Measurements from ENCODE around the gene ECSIT. TPM values are rescaled to one million over a fixed set of nuclear protein-coding genes. Genes with fewer than 3 reads are reported as not detected.

ECSIT gene
- total RNA-seq, 1 experiment from 2014 or later = 64.7 TPM

DNA sequence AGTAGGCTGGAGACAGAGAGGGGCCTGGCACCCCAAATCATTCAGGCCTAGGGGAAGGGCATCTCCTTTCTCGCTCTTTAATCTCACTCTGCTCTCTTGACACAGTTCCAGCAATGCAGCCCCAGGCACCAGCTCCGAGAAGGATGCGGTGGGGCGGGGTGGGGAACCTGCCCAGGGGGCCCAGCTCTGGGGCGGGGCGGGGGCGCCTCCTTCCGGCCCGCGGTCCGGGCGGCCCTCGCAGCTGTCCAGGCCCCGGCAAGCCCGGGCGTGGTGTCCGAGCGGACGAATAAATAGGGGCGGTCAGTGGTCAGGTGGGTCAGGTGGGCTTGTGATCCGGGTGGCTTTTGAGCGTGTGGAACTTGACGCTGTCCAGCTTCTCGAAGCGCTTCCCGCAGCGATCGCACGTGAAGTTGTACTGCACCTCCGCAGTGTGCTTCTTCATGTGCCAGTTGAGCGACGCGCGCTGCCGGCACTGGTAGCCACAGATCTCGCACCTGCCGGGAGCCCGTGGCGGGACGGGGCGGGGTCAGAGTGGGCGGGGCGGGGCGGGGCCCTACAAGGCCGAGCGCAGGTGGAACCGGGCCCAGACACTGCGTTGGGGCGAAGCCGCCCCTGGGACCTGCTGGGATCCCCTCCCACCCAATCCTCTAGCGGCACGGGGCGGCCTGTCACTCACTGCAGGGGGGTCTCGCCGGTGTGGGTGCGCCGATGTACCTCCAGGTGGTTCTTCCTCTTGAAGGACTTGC is 45.4 kb downstream of the ECSIT start:
- no peaks in the 10 kb centered on the region for H3K36me3 ChIP-seq (ENCODE audit: insufficient read depth, low read length, poor library complexity, severe bottlenecking)
- no peaks in the 10 kb centered on the region for H3K9me3 ChIP-seq (ENCODE audit: low read depth, low read length, poor library complexity, severe bottlenecking)
- H3K4me1 ChIP-seq (ENCODE audit: insufficient read depth, low read length, poor library complexity, severe bottlenecking) = peaks cover 21% of the 10 kb centered on the region
- no peak overlapping the region for H3K27ac ChIP-seq (ENCODE audit: low read depth, low read length, poor library complexity, severe bottlenecking)
- TF ChIP-seq EZH2 (IDR thresholded peaks at IDR 0.05; ENCODE audit: borderline replicate concordance, low read depth, low read length, poor library complexity, severe bottlenecking) = no peak
- TF ChIP-seq, protein P1, sequence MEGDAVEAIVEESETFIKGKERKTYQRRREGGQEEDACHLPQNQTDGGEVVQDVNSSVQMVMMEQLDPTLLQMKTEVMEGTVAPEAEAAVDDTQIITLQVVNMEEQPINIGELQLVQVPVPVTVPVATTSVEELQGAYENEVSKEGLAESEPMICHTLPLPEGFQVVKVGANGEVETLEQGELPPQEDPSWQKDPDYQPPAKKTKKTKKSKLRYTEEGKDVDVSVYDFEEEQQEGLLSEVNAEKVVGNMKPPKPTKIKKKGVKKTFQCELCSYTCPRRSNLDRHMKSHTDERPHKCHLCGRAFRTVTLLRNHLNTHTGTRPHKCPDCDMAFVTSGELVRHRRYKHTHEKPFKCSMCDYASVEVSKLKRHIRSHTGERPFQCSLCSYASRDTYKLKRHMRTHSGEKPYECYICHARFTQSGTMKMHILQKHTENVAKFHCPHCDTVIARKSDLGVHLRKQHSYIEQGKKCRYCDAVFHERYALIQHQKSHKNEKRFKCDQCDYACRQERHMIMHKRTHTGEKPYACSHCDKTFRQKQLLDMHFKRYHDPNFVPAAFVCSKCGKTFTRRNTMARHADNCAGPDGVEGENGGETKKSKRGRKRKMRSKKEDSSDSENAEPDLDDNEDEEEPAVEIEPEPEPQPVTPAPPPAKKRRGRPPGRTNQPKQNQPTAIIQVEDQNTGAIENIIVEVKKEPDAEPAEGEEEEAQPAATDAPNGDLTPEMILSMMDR (conservative IDR thresholded peaks at IDR 0.05; ENCODE audit: low read depth, low read length) = no peak
- intact Hi-C loops (cut with micrococcal nuclease; ENCODE audit: unreplicated experiment) = loop anchor here (2.0 kb wide), 2 partner anchors 189 to 345 kb away; no protein-coding TSS in a partner anchor
- ChIA-PET POLR2A (ENCODE audit: low non-redundant PET) (no interaction called here), CTCF (interaction anchor here (0.6 to 1.6 kb wide), 4 partner anchors 32 to 390 kb away, joined by 3 to 8 read pairs (median 5); no protein-coding TSS in a partner anchor)
- no peak overlapping the region for H3K4me3 ChIP-seq (ENCODE audit: low read depth, low read length, poor library complexity, severe bottlenecking)
- H3K27me3 ChIP-seq (replicated peaks; ENCODE audit: insufficient read depth, low read depth, low read length, poor library complexity) = peaks cover 21% of the 10 kb centered on the region
- no peak for DNase-seq (ENCODE audit: low spot score)
- no TSS peak for BruUV-seq (replicated peaks)

DNA sequence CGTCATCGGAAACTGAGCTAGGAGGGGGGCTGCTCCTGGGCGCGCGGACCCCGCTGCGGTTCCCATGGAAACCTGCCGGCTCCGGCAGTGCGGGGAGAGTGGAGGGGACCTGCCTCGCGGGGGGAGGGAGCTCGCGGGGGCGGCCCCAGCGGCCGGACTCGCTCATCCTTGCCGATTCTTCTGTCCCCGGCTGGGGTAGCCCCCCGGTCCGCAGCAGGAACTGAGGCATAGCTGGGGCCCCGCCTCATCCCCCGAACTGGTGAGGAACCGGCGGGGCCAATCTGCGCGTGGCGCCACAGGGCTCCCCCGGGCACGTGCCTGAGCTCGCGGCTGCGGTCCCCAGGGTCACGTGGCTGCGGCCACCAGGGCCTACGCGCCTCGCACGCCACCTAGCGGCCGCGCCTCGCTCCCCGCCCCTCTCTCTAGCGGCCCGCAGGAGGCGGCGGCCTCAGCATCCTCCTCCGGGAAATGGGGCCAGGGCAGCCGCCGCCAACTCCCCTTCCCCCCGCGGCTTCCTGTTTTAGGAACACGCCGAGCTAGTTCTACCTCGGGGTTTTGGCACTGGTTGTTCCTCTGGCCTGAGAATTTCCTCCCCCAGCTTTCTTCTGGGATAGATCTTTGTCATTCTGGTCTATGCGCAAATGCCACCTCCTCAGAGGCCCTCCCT is 46.4 kb downstream of the ECSIT start:
- H3K9me3 ChIP-seq (ENCODE audit: low read depth, low read length, poor library complexity, severe bottlenecking) = no peaks in the 10 kb centered on the region
- ChIA-PET CTCF (interaction anchor here (0.6 to 1.6 kb wide), 11 partner anchors 31 to 541 kb away, joined by 3 to 10 read pairs (median 4); no protein-coding TSS in a partner anchor), POLR2A (ENCODE audit: low non-redundant PET) (no interaction called here)
- intact Hi-C loops (cut with micrococcal nuclease; ENCODE audit: unreplicated experiment) = loop anchor here (1.0 to 2.0 kb wide), 3 partner anchors 104 to 344 kb away; no protein-coding TSS in a partner anchor
- H3K4me1 ChIP-seq (ENCODE audit: insufficient read depth, low read length, poor library complexity, severe bottlenecking) = peaks cover 21% of the 10 kb centered on the region
- BruUV-seq (replicated peaks) = no TSS peak
- no peaks in the 10 kb centered on the region for H3K36me3 ChIP-seq (ENCODE audit: insufficient read depth, low read length, poor library complexity, severe bottlenecking)
- TF ChIP-seq, protein P1 (conservative IDR thresholded peaks at IDR 0.05; ENCODE audit: low read depth, low read length) = peak; percentile 86
- TF ChIP-seq EZH2 (IDR thresholded peaks at IDR 0.05; ENCODE audit: borderline replicate concordance, low read depth, low read length, poor library complexity, severe bottlenecking) = no peak
- DNase-seq (ENCODE audit: low spot score) = peak; percentile 92
- peak overlapping the region; percentile 44 for H3K4me3 ChIP-seq (ENCODE audit: low read depth, low read length, poor library complexity, severe bottlenecking)
- H3K27ac ChIP-seq (ENCODE audit: low read depth, low read length, poor library complexity, severe bottlenecking) = peak overlapping the region; percentile 55
- peaks cover 21% of the 10 kb centered on the region for H3K27me3 ChIP-seq (replicated peaks; ENCODE audit: insufficient read depth, low read depth, low read length, poor library complexity)

DNA sequence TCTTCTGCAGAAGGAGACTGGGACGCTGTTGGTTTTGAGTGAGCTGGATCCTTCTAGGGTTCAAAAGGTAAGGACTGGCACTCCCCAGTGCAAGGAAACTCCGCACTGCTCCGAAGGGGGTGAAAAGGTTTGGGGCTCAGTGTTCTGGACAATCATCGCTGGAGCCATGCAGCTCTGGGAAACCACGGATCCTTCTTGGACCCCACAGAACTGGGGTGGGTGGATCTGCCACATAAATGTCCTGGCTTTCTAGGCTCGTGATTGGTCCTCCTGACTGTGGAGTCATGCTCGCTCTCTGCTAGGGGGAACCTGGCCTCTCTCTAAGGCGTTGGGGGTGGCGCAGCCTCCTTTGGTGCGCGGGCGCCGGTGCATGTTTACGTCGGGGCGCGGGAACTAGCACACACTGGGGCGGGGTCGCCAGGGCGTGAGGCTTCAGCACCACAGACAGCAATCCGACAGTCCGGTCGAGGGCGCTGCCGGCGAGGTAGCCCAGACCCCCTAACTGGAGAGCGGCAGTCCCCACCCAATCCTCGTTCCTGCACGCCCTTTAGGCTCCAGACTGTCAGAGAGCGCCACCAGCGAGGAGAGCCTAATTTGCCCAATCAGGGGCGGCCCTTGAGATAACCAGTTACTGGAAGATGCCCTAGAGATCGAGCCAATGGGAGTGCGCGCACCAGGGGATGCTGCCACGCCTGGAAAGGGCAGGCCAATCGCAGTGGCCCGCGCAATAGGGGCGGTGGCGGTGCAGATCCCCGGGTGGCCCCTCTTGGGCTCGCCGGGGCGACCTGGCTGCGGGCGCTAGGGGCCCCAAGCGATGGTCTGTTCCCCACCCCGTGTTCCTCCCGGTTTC is 47.2 kb downstream of the ECSIT start:
- ChIA-PET CTCF (interaction anchor here (0.6 to 1.6 kb wide), 8 partner anchors 99 to 540 kb away, joined by 3 to 10 read pairs (median 4); no protein-coding TSS in a partner anchor), POLR2A (ENCODE audit: low non-redundant PET) (no interaction called here)
- intact Hi-C loops (cut with micrococcal nuclease; ENCODE audit: unreplicated experiment) = loop anchor here (1.0 to 2.0 kb wide), 3 partner anchors 103 to 343 kb away; no protein-coding TSS in a partner anchor
- H3K36me3 ChIP-seq (ENCODE audit: insufficient read depth, low read length, poor library complexity, severe bottlenecking) = no peaks in the 10 kb centered on the region
- no peaks in the 10 kb centered on the region for H3K9me3 ChIP-seq (ENCODE audit: low read depth, low read length, poor library complexity, severe bottlenecking)
- peaks cover 21% of the 10 kb centered on the region for H3K27me3 ChIP-seq (replicated peaks; ENCODE audit: insufficient read depth, low read depth, low read length, poor library complexity)
- DNase-seq (ENCODE audit: low spot score) = peak; percentile 98
- H3K4me1 ChIP-seq (ENCODE audit: insufficient read depth, low read length, poor library complexity, severe bottlenecking) = peaks cover 21% of the 10 kb centered on the region
- peak overlapping the region; percentile 55 for H3K27ac ChIP-seq (ENCODE audit: low read depth, low read length, poor library complexity, severe bottlenecking)
- no TSS peak for BruUV-seq (replicated peaks)
- no peak for TF ChIP-seq EZH2 (IDR thresholded peaks at IDR 0.05; ENCODE audit: borderline replicate concordance, low read depth, low read length, poor library complexity, severe bottlenecking)
- TF ChIP-seq, protein P1 (conservative IDR thresholded peaks at IDR 0.05; ENCODE audit: low read depth, low read length) = no peak
- H3K4me3 ChIP-seq (ENCODE audit: low read depth, low read length, poor library complexity, severe bottlenecking) = peak overlapping the region; percentile 44
